Esophagus squamous epithelium (tissue), 4 donors: Measurements from ENCODE around the gene ELL2.

ENCODE experiments used
- POLR2A ChIP-seq, 4 donors: fragments of 450-650 bp; IDR thresholded peaks; one replicate each; pipeline ENCODE4 v1.6.1; 2017; ENCODE audit warnings: antibody characterized with exemption in 4 of 4, mild to moderate bottlenecking in 4 of 4, moderate library complexity in 3 of 4
- TF ChIP-seq, protein P1 (sequence below), 6 experiments: fragments of 450-650 bp in 4 of 6; fragments of 200-600 bp in 2 of 6; sonication (generic) in 2 of 6; IDR thresholded peaks; one replicate each; pipeline ENCODE4 v1.5.1; 2016 to 2019; ENCODE audit warnings: antibody characterized with exemption in 6 of 6, mild to moderate bottlenecking in 4 of 6, moderate library complexity in 4 of 6

DNA sequence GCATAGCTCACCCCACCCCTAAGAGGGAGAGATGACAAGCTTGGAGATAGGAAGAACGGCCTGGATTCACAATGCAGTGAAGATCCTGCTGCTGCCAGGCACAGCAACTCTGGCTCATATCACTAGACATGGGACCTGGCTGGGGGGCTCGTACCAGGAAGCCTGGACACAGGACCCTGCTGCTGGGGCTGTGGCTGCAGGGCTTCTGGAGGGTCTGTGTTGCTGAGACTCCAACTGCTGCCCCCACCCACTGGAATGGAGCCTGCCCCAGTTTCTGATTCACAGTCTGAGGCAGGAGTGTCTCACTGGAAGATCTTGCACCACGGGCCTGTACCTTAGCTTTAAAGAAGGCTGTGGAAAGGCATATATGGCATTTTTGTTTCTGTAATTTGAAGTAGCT, 108.2 kb downstream of the ELL2 start:
- TF ChIP-seq, protein P1, sequence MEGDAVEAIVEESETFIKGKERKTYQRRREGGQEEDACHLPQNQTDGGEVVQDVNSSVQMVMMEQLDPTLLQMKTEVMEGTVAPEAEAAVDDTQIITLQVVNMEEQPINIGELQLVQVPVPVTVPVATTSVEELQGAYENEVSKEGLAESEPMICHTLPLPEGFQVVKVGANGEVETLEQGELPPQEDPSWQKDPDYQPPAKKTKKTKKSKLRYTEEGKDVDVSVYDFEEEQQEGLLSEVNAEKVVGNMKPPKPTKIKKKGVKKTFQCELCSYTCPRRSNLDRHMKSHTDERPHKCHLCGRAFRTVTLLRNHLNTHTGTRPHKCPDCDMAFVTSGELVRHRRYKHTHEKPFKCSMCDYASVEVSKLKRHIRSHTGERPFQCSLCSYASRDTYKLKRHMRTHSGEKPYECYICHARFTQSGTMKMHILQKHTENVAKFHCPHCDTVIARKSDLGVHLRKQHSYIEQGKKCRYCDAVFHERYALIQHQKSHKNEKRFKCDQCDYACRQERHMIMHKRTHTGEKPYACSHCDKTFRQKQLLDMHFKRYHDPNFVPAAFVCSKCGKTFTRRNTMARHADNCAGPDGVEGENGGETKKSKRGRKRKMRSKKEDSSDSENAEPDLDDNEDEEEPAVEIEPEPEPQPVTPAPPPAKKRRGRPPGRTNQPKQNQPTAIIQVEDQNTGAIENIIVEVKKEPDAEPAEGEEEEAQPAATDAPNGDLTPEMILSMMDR (IDR thresholded peaks at IDR 0.05): no peak
- no peak for TF ChIP-seq POLR2A (IDR thresholded peaks at IDR 0.05)
